Gastrocnemius medialis (tissue), 4 donors: ENCODE measurements around the gene RREB1. TPM values are rescaled to one million over a fixed set of nuclear protein-coding genes. Genes with fewer than 3 reads are reported as not detected.

Experiments
- ATAC-seq, 2 donors: fragments of 150-250 bp; one replicate each; pipeline ENCODE4 v1.9.1; 2016
- DNase-seq, 2 donors: peaks; one replicate each; pipeline ENCODE4 v3.0.0-alpha.2; 2019
- H3K27ac ChIP-seq, 4 donors: fragments of 200-600 bp; sonication (generic); 1 replicate in 1 of 4; 2 replicates in 3 of 4; pipeline ENCODE4 v1.5.1; 2016 to 2018; ENCODE audit warnings: mild to moderate bottlenecking in 2 of 4, moderate library complexity in 1 of 4
- H3K27me3 ChIP-seq, 3 donors: fragments of 200-600 bp; sonication (generic) in 2 of 3; 1 replicate in 1 of 3; 2 replicates in 2 of 3; pipeline versions ENCODE4 v1.5.1 to v1.6.0; 2016 to 2019; ENCODE audit warnings: mild to moderate bottlenecking in 1 of 3, moderate library complexity in 1 of 3
- H3K36me3 ChIP-seq, 2 donors: fragments of 200-600 bp; sonication (generic) in 1 of 2; one replicate each; pipeline ENCODE4 v1.5.1; 2017 to 2018
- H3K4me1 ChIP-seq, 2 donors: fragments of 200-600 bp; sonication (generic) in 1 of 2; one replicate each; pipeline ENCODE4 v1.5.1; 2016 to 2017; ENCODE audit warnings: mild to moderate bottlenecking in 2 of 2
- H3K4me3 ChIP-seq, 4 donors: fragments of 200-600 bp; sonication (generic) in 3 of 4; 1 replicate in 1 of 4; 2 replicates in 3 of 4; pipeline ENCODE4 v1.5.1; 2016 to 2019; ENCODE audit warnings: mild to moderate bottlenecking in 2 of 4
- H3K9me3 ChIP-seq, 3 donors: fragments of 200-600 bp; sonication (generic) in 2 of 3; 1 replicate in 1 of 3; 2 replicates in 2 of 3; pipeline ENCODE4 v1.5.1; 2016 to 2019
- CTCF ChIP-seq, 5 experiments: fragments of 450-650 bp in 3 of 5; fragments of 200-600 bp in 2 of 5; sonication (generic) in 2 of 5; IDR thresholded peaks in 4 of 5; conservative IDR thresholded peaks in 1 of 5; 1 replicate in 4 of 5; 2 replicates in 1 of 5; pipeline ENCODE4 v1.5.1; 2016 to 2019; ENCODE audit warnings: antibody characterized with exemption in 5 of 5, mild to moderate bottlenecking in 3 of 5, moderate library complexity in 3 of 5
- POLR2A ChIP-seq, 2 donors: fragments of 450-650 bp; IDR thresholded peaks; one replicate each; pipeline ENCODE4 v1.6.1; 2017; ENCODE audit warnings: antibody characterized with exemption in 2 of 2, mild to moderate bottlenecking in 2 of 2, moderate library complexity in 2 of 2
- in situ Hi-C, 4 donors: fragments of 200-750 bp; cut with MboI; loops; one replicate each; pipeline versions ENCODE4 v1.15.0 to v1.8.0; 2017; ENCODE audit warnings: low sequenced_read_pairs in 4 of 4
- intact Hi-C: fragments of 100-400 bp; cut with DNase I; formaldehyde crosslinking; loops from one replicate; pipeline ENCODE4 v1.15.1; 2023; ENCODE audit warnings: low total_unique reads
- total RNA-seq, 4 donors: library from RNA; depleted of rRNA; stranded (reverse); fragments of >200 nt; gene quantifications; one replicate each; pipeline versions ENCODE4 v1.1.0 to v1.2.3, GENCODE V29; 2016

Gene RREB1
- total RNA-seq, 4 donors from 2014 or later, result 18.0 to 41.3 (median 39.2) TPM

DNA sequence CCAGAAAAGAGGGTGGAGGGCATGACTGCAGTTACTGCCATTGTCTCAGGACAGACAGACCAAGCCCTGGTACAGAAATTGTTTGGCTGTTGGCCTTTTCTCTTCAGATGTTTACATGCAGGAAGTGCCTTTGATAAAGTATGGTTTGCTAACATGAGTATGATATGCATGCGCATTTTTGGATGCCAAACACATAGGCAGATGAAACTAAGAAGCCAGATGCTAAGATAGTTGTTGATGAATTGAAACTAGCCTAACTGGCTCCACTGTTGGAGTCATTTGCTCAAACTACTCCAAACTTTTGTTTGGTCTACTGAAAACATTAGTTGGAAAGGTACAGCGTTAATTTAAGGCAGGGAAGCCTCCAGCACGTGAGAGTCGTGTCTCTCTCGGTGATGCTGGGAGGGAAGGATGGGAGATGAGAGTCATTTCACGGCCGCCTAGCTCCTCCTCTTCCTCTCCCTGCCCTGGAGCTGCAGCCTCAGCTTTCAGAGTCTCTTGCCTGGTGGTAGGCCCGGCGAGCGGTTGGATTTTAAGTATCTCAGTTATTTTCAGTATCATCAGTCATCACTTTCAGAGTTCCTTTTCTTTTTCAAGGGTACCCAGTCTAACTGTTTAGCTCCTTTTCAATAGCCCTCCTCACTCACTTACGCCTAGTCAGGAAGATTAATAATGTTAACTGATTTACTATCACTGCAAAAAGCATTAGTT lies 29.7 kb downstream of the RREB1 start:
- H3K36me3 ChIP-seq, result no peaks in the 10 kb centered on the region
- H3K4me3 ChIP-seq, result peak overlapping the region; percentile 30 to 37 (median 32)
- peak; percentile 21 to 38 for ATAC-seq

DNA sequence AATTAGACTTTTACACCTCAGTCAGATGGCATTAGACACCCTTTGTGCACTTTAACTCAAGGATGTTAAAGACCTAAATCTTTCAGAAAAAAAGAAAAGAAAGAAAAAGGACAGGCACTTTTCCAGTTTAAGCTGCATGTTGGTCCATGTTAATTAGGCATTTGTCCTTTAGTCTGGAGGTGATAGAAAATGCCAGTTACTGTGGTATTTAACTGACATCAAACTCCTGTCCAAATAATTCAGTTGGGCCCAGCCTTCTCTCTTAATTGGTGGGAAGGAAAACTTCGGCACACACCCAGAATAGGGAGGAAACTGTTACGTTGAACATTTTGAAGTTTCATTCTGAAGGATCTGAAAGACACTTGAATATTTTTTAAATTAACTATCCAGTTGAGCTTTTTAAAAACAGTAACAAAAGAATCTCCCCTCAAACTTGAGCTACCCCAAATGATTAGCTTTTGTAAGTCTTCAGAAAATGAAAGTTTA lies 30.3 kb downstream of the RREB1 start:
- ATAC-seq (no peak), DNase-seq (no peak)
- H3K27me3 ChIP-seq, result no peaks in the 10 kb centered on the region
- peak overlapping the region; percentile 30 to 37 (median 32) for H3K4me3 ChIP-seq
- no peaks in the 10 kb centered on the region for H3K36me3 ChIP-seq
- H3K4me1 ChIP-seq, result peaks cover 61 to 71% of the 10 kb centered on the region in 2 donors
- no peaks in the 10 kb centered on the region for H3K9me3 ChIP-seq
- H3K27ac ChIP-seq, result peak overlapping the region; percentile 96 to 97 (median 96)
- intact Hi-C loops, result loop anchor here (5.0 kb wide), 1 partner anchor 246 kb away; no protein-coding TSS in a partner anchor
- TF ChIP-seq POLR2A (IDR thresholded peaks at IDR 0.05) (no peak), CTCF (IDR thresholded peaks at IDR 0.05 in 4 of 5, conservative IDR thresholded peaks at IDR 0.05 in 1 of 5) (no peak)
- in situ Hi-C loops, result no loop called here

More for the DNA sequence above, 29.7 kb downstream of the RREB1 start:
- Histone ChIP-seq H3K4me1 (peaks cover 67 to 76% of the 10 kb centered on the region in 2 donors), H3K27ac (peak overlapping the region; percentile 96 to 97 (median 96)), H3K9me3 (no peaks in the 10 kb centered on the region), H3K27me3 (no peaks in the 10 kb centered on the region)
- TF ChIP-seq CTCF (IDR thresholded peaks at IDR 0.05 in 4 of 5, conservative IDR thresholded peaks at IDR 0.05 in 1 of 5), result no peak
- TF ChIP-seq POLR2A (IDR thresholded peaks at IDR 0.05), result peak in 1 of 2 donors; percentile 43
- DNase-seq, result peak; percentile 47 to 72
- intact Hi-C loops, result loop anchor here (5.0 kb wide), 1 partner anchor 245 kb away; no protein-coding TSS in a partner anchor
- in situ Hi-C loops, result no loop called here

GRCh38 chr6:7138921-7139358 lies 31.2 kb downstream of the RREB1 start:
- peaks cover 66 to 70% of the 10 kb centered on the region in 2 donors for H3K4me1 ChIP-seq
- ATAC-seq (no peak), DNase-seq (no peak)
- intact Hi-C loops, result loop anchor here (5.0 kb wide), 1 partner anchor 247 kb away; no protein-coding TSS in a partner anchor
- TF ChIP-seq POLR2A (IDR thresholded peaks at IDR 0.05), result no peak
- H3K27me3 ChIP-seq, result no peaks in the 10 kb centered on the region
- peak overlapping the region; percentile 96 to 97 (median 96) for H3K27ac ChIP-seq
- no peaks in the 10 kb centered on the region for H3K9me3 ChIP-seq
- peak overlapping the region in 1 of 4 donors; percentile 30 for H3K4me3 ChIP-seq
- H3K36me3 ChIP-seq, result no peaks in the 10 kb centered on the region
- in situ Hi-C loops, result no loop called here

- Histone ChIP-seq H3K27me3 (no peaks in the 10 kb centered on the region), H3K4me3 (peak overlapping the region in 3 of 4 donors; percentile 64 to 80 (median 70)), H3K9me3 (no peaks in the 10 kb centered on the region), H3K27ac (peak overlapping the region; percentile 96 to 97 (median 96)), H3K4me1 (peaks cover 61 to 69% of the 10 kb centered on the region in 2 donors), H3K36me3 (no peaks in the 10 kb centered on the region)
- intact Hi-C loops (loop anchor here (5.0 kb wide), 2 partner anchors 97 to 248 kb away; no protein-coding TSS in a partner anchor), in situ Hi-C loops (no loop called here)
- no peak for DNase-seq
- TF ChIP-seq CTCF (IDR thresholded peaks at IDR 0.05 in 4 of 5, conservative IDR thresholded peaks at IDR 0.05 in 1 of 5) (no peak), POLR2A (IDR thresholded peaks at IDR 0.05) (no peak)
- ATAC-seq, result no peak
Observed at GRCh38 chr6:7139835-7140470, 32.2 kb downstream of the RREB1 start.
